C4-2B (cell line): Measurements from ENCODE around the gene PMM2.

ENCODE experiments used
- ZFX ChIP-seq: fragments of 450-650 bp; IDR thresholded peaks from 2 replicates; pipeline ENCODE4 v1.6.1; 2017
- TF ChIP-seq, protein P1 (sequence below): fragments of 450-650 bp; conservative IDR thresholded peaks from 2 replicates; pipeline ENCODE4 v1.5.1; 2017; ENCODE audit warnings: mild to moderate bottlenecking

DNA sequence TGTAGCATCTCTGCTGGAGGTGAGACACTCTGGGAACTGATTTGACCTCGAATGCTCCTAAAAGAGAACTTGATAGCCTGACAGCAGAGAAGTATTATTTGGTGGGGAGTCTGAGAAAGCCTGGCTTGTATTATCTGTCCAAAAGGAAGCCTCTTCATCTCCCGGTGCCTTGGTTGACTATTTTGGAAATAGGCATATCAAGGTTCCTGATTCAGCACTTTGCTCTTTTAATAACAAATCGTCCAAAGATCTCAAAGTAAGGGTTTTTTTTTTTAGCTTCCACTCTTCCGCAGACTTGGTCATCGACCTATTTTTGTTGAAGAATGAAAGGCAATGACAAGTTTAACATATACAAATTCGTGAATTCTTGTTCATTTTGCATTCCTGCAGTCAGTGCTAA is 15.0 kb upstream of the PMM2 start:
- TF ChIP-seq, protein P1, sequence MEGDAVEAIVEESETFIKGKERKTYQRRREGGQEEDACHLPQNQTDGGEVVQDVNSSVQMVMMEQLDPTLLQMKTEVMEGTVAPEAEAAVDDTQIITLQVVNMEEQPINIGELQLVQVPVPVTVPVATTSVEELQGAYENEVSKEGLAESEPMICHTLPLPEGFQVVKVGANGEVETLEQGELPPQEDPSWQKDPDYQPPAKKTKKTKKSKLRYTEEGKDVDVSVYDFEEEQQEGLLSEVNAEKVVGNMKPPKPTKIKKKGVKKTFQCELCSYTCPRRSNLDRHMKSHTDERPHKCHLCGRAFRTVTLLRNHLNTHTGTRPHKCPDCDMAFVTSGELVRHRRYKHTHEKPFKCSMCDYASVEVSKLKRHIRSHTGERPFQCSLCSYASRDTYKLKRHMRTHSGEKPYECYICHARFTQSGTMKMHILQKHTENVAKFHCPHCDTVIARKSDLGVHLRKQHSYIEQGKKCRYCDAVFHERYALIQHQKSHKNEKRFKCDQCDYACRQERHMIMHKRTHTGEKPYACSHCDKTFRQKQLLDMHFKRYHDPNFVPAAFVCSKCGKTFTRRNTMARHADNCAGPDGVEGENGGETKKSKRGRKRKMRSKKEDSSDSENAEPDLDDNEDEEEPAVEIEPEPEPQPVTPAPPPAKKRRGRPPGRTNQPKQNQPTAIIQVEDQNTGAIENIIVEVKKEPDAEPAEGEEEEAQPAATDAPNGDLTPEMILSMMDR: no peak
- no peak for TF ChIP-seq ZFX
